ENCODE measurements around the gene TMEM9.

GRCh38 chr1:201125800-201126199 is 28.5 kb downstream of the TMEM9 start:
- no peak for TF ChIP-seq CTCF (IDR thresholded peaks at IDR 0.05)
- no peak for TF ChIP-seq REST (IDR thresholded peaks at IDR 0.05; ENCODE audit: insufficient read depth in 1 of 2, low read depth in 2 of 2, low read length in 1 of 2)
- TF ChIP-seq POLR2AphosphoS5 (IDR thresholded peaks at IDR 0.05; ENCODE audit: low read depth, low read length) = no peak
- no peak for TF ChIP-seq SIN3A (IDR thresholded peaks at IDR 0.05; ENCODE audit: borderline replicate concordance, insufficient read depth, low read depth, low read length)
- no peak for TF ChIP-seq TCF7L2 (IDR thresholded peaks at IDR 0.05; ENCODE audit: low read depth, low read length)
